ENCODE data around the gene MME. TPM values are rescaled to one million over a fixed set of nuclear protein-coding genes. Genes with fewer than 3 reads are reported as not detected.

The MME gene
- total and polyA plus RNA-seq, 2 of the 4 experiments (the other 2 are of a cell fraction) = 11.7 to 22.8 TPM

- Histone ChIP-seq H3K4me1 (ENCODE audit: control insufficient read depth, insufficient read depth, low read length) (no peaks in the 10 kb centered on the region; the same call in 1 of the 2 replicates), H2AK5ac (ENCODE audit: low read depth, low read length) (no peak overlapping the region), H2AK9ac (replicated peaks; ENCODE audit: low read depth, low read length, poor library complexity) (no peak overlapping the region), H2BK20ac (ENCODE audit: low read depth, low read length) (no peak overlapping the region; the same call in 1 of the 2 replicates), H4K91ac (ENCODE audit: insufficient read depth, low read depth, low read length) (no peak overlapping the region), H3K9ac (ENCODE audit: low read depth, low read length) (no peak overlapping the region), H3K18ac (ENCODE audit: low read depth, low read length) (no peak overlapping the region), H4K20me1 (ENCODE audit: insufficient read depth, low read length) (no peaks in the 10 kb centered on the region), H3K4ac (ENCODE audit: low read depth, low read length) (no peak overlapping the region), H2BK15ac (ENCODE audit: low read depth, low read length) (no peak overlapping the region), H3K79me1 (ENCODE audit: low read depth in 1 of 2, low read length in 2 of 2) (no peaks in the 10 kb centered on the region), H2BK5ac (ENCODE audit: low read depth, low read length, poor library complexity, severe bottlenecking) (no peak overlapping the region), H3K9me3 (ENCODE audit: control insufficient read depth, insufficient read depth, low read length) (no peaks in the 10 kb centered on the region), H3K56ac (ENCODE audit: extremely low read depth, insufficient read depth, low read length) (no peak overlapping the region), H4K8ac (ENCODE audit: low read depth in 2 of 2, low read length in 2 of 2) (no peak overlapping the region), H3K4me2 (ENCODE audit: low read depth, low read length) (no peak overlapping the region), H4K5ac (ENCODE audit: low read depth, low read length) (no peak overlapping the region), H2AFZ (replicated peaks; ENCODE audit: low read length, poor library complexity) (no peak overlapping the region), H3K9me1 (ENCODE audit: insufficient read depth, low read length) (peaks cover 3% of the 10 kb centered on the region; the same call in 1 of the 2 replicates), H3K27me3 (ENCODE audit: control insufficient read depth, insufficient read depth, low read length) (no peaks in the 10 kb centered on the region), H3K4me3 (ENCODE audit: insufficient read depth, low read depth, low read length) (no peak overlapping the region), H2BK120ac (ENCODE audit: low read depth, low read length) (no peak overlapping the region), H3K23ac (ENCODE audit: low read depth, low read length) (no peak overlapping the region), H3K36me3 (ENCODE audit: control insufficient read depth, insufficient read depth, low read length) (no peaks in the 10 kb centered on the region), H3K27ac (ENCODE audit: insufficient read depth, low read length) (no peak overlapping the region), H3K14ac (replicated peaks; ENCODE audit: low read depth, low read length) (no peak overlapping the region)
- TF ChIP-seq BHLHE40 (IDR thresholded peaks at IDR 0.05; ENCODE audit: low read depth, low read length) (no peak), ELK1 (IDR thresholded peaks at IDR 0.05; ENCODE audit: borderline replicate concordance, low read depth, low read length) (no peak), POLR2A (IDR thresholded peaks at IDR 0.05; ENCODE audit: low read depth, low read length) (no peak), USF2 (IDR thresholded peaks at IDR 0.05; ENCODE audit: low read depth, low read length) (no peak), RAD21 (IDR thresholded peaks at IDR 0.05; ENCODE audit: low read length) (no peak), CHD1 (IDR thresholded peaks at IDR 0.05; ENCODE audit: low read depth, low read length) (no peak)
- ChIA-PET CTCF (no interaction called here), POLR2A (ENCODE audit: unreplicated experiment) (no interaction called here)
- in situ Hi-C loops (cut with MboI; ENCODE audit: low sequenced_read_pairs) (no loop called here), dilution Hi-C loops (cut with HindIII; ENCODE audit: low sequenced_read_pairs, unreplicated experiment) (no loop called here), intact Hi-C loops (cut with micrococcal nuclease) (no loop called here)
- DNase-seq = no peak
- no peak for ATAC-seq (ENCODE audit: low read depth)
- BruUV-seq (replicated peaks) = no TSS peak
- 71% methylated on average over 1 of the region's 3 CpGs; no CpG with 5 or more reads in 1 of the 2 experiments for WGBS, 2 experiments (ENCODE audit: extremely low coverage in 2 of 2, insufficient read length in 1 of 2)
Measured at GRCh38 chr3:155227141-155227540, 147.0 kb downstream of the MME start.
